RWPE2 (cell line): ENCODE measurements around the gene TMEM135.
"Not testable (repeated sequence)": the region's sequence is repeated elsewhere in the genome, so short reads cannot be mapped to it uniquely, and the experiment has no call there.

Source experiments
- ATAC-seq: fragments of 200-7000 bp; cut with Tn5 transposase; 3 replicates; pipeline ENCODE4 v1.9.1; 2021; ENCODE audit warnings: low read depth
- DNase-seq: peaks from one replicate; pipeline ENCODE4 v3.0.0-alpha.2; 2020; ENCODE audit warnings: low spot score
- H3K27ac ChIP-seq: fragments of 450-650 bp; 2 replicates; pipeline ENCODE4 v1.5.1; 2017; ENCODE audit warnings: mild to moderate bottlenecking; ENCODE audit not compliant: poor library complexity, severe bottlenecking
- H3K27me3 ChIP-seq: fragments of 250-450 bp; sonication (Bioruptor Pico); 2 replicates; pipeline ENCODE4 v1.5.1; 2021; ENCODE audit warnings: mild to moderate bottlenecking, moderate library complexity; ENCODE audit not compliant: insufficient read depth, poor library complexity, severe bottlenecking
- H3K36me3 ChIP-seq: fragments of 250-450 bp; sonication (Bioruptor Pico); 2 replicates; pipeline ENCODE4 v1.5.1; 2020; ENCODE audit warnings: low read depth, mild to moderate bottlenecking, moderate library complexity
- H3K4me1 ChIP-seq: fragments of 250-450 bp; sonication (Bioruptor Pico); 2 replicates; pipeline ENCODE4 v1.5.1; 2021; ENCODE audit warnings: mild to moderate bottlenecking, moderate library complexity; ENCODE audit not compliant: insufficient read depth, poor library complexity, severe bottlenecking
- H3K4me3 ChIP-seq: fragments of 250-450 bp; sonication (Bioruptor Pico); 2 replicates; pipeline ENCODE4 v1.5.1; 2021; ENCODE audit warnings: mild to moderate bottlenecking, moderate library complexity; ENCODE audit not compliant: severe bottlenecking
- H3K9me3 ChIP-seq: fragments of 250-450 bp; sonication (Bioruptor Pico); 2 replicates; pipeline ENCODE4 v1.5.1; 2021; ENCODE audit warnings: mild to moderate bottlenecking, moderate library complexity; ENCODE audit not compliant: severe bottlenecking
- TF ChIP-seq, protein P1 (sequence below): fragments of 450-650 bp; IDR thresholded peaks from one replicate; pipeline ENCODE4 v1.5.1; 2017; ENCODE audit warnings: mild to moderate bottlenecking, moderate library complexity; ENCODE audit not compliant: poor library complexity, severe bottlenecking

The TMEM135 gene

DNA sequence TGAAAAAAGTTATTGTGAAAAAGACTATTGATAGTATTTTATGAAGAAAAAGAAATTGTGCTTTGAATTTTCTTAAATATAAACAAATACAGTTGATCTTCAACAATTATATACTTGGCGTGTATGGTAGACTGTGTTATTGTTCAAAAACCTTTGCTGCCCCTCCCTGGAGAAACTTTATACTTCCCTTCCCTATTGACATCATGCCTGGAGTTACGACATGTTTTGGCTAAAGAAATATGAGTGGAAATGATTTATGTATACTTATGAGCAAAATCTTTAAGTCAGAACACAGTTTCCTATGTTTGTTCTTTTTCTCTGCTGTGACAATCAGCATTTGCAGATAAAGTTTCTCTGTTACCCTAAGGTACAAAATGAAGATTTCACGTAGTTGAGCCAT is 243.8 kb downstream of the TMEM135 start:
- TF ChIP-seq, protein P1, sequence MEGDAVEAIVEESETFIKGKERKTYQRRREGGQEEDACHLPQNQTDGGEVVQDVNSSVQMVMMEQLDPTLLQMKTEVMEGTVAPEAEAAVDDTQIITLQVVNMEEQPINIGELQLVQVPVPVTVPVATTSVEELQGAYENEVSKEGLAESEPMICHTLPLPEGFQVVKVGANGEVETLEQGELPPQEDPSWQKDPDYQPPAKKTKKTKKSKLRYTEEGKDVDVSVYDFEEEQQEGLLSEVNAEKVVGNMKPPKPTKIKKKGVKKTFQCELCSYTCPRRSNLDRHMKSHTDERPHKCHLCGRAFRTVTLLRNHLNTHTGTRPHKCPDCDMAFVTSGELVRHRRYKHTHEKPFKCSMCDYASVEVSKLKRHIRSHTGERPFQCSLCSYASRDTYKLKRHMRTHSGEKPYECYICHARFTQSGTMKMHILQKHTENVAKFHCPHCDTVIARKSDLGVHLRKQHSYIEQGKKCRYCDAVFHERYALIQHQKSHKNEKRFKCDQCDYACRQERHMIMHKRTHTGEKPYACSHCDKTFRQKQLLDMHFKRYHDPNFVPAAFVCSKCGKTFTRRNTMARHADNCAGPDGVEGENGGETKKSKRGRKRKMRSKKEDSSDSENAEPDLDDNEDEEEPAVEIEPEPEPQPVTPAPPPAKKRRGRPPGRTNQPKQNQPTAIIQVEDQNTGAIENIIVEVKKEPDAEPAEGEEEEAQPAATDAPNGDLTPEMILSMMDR, result peak; percentile 63
- ATAC-seq (peak; percentile 81), DNase-seq (no peak)
- Histone ChIP-seq H3K4me3 (no peak overlapping the region), H3K9me3 (no peaks in the 10 kb centered on the region), H3K4me1 (peaks cover 7% of the 10 kb centered on the region), H3K27me3 (no peaks in the 10 kb centered on the region), H3K27ac (no peak overlapping the region), H3K36me3 (no peaks in the 10 kb centered on the region)

DNA sequence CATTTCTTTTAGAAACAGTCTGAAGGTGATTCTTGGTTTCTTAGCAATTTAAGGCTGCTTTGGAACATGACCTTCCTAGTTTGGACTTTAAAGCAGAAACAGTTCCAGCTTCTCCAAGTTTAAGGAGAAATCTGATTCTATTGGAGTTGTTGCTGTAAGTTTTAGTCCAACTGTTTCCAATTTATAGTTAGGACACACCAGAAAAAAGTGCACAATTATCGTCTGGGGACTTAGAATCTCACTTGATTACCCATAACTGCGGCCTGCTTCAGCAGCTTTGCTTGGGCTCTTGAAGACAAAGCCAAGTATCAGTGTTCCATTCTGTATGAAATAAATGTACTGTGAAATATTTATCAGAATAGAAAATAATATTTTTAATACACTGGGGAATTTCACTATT is 246.6 kb downstream of the TMEM135 start:
- no peaks in the 10 kb centered on the region for H3K9me3 ChIP-seq
- no peak for DNase-seq
- no peaks in the 10 kb centered on the region for H3K27me3 ChIP-seq
- H3K27ac ChIP-seq, result no peak overlapping the region
- no peaks in the 10 kb centered on the region for H3K36me3 ChIP-seq
- H3K4me1 ChIP-seq, result peaks cover 7% of the 10 kb centered on the region
- no peak overlapping the region for H3K4me3 ChIP-seq
- no peak for ATAC-seq
- TF ChIP-seq, protein P1, result no peak

DNA sequence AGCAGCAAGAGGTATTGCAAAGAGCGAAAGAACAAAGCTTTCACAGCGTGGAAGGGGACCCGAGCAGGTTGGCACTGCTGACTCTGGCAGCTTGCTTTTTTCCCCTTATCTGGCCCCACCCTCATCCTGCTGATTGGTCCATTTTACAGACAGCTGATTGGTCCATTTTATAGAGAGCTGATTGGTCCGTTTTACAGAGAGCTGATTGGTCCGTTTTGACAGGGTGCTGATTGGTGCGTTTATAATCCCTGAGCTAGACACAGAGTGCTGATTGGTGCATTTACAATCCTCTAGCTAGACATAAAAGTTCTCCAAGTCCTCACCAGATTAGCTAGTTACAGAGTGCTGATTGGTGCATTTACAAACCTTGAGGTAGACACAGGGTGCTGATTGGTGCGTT is 247.9 kb downstream of the TMEM135 start:
- not testable (repeated sequence) for H3K27ac ChIP-seq, H3K36me3 ChIP-seq, DNase-seq, H3K4me1 ChIP-seq, H3K27me3 ChIP-seq, ATAC-seq, H3K4me3 ChIP-seq, H3K9me3 ChIP-seq

DNA sequence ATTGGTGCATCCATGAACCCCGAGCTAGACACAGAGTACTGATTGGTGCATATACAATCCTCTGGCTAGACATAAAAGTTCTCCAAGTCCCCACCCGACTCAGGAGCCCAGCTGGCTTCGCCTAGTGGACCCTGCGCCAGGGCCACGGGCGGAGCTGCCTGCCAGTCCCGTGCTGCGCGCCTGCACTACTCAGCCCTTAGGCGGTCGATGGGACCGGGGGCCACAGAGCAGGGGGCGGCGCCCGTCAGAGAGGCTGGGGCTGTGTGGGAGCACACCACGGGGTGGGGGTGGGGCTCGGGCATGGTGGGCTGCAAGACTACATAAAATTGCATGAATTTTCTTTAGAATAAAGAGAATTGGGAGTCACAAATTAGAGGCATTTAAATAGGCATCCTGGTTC is 248.6 kb downstream of the TMEM135 start:
- no peaks in the 10 kb centered on the region for H3K36me3 ChIP-seq
- H3K4me1 ChIP-seq, result peaks cover 4% of the 10 kb centered on the region
- no peak for ATAC-seq
- H3K9me3 ChIP-seq, result no peaks in the 10 kb centered on the region
- DNase-seq, result no peak
- H3K27ac ChIP-seq, result no peak overlapping the region
- no peak overlapping the region for H3K4me3 ChIP-seq
- TF ChIP-seq, protein P1, result no peak
- H3K27me3 ChIP-seq, result no peaks in the 10 kb centered on the region

DNA sequence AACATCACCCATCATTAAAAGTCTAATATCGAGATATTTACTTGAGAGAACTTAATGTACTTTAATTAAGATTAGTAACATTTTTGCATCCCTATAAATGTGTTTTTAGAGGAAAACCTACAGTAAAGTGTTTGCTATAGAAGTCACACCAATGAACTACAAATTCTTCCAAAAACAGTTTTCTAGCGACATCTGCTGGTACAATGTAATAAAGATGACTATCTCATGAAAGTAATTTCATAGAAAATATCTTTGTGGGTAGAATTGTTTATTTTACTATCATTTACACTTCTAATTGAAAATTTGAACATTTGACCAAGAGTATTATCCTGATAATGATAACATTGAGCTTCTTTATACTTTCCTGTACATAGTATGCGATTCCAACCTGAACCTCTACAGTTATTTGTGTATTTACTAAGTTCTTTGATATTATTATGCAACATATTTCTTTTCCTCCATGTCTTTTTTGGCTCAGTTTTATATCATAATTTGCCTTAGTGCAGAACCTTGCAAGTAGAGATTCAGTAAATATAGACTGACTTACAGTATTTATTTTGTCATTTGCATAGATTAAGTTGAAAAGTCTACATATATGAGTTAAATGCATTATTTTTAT is 252.7 kb downstream of the TMEM135 start:
- no peaks in the 10 kb centered on the region for H3K36me3 ChIP-seq
- H3K27ac ChIP-seq, result no peak overlapping the region
- no peaks in the 10 kb centered on the region for H3K9me3 ChIP-seq
- ATAC-seq (no peak), DNase-seq (no peak)
- no peak overlapping the region for H3K4me3 ChIP-seq
- H3K27me3 ChIP-seq, result no peaks in the 10 kb centered on the region
- H3K4me1 ChIP-seq, result no peaks in the 10 kb centered on the region
- TF ChIP-seq, protein P1, result peak; percentile 87
